GM21825 (cell line): ENCODE measurements around the gene RHBDL3.
"Not testable (repeated sequence)": the region's sequence is repeated elsewhere in the genome, so short reads cannot be mapped to it uniquely, and the experiment has no call there.

Experiments
- ATAC-seq: cut with Tn5 transposase; IDR thresholded peaks from one replicate; pipeline ENCODE4 v1.9.1; 2021; ENCODE audit warnings: mild to moderate bottlenecking, moderate library complexity; ENCODE audit not compliant: unreplicated experiment

The RHBDL3 gene

DNA sequence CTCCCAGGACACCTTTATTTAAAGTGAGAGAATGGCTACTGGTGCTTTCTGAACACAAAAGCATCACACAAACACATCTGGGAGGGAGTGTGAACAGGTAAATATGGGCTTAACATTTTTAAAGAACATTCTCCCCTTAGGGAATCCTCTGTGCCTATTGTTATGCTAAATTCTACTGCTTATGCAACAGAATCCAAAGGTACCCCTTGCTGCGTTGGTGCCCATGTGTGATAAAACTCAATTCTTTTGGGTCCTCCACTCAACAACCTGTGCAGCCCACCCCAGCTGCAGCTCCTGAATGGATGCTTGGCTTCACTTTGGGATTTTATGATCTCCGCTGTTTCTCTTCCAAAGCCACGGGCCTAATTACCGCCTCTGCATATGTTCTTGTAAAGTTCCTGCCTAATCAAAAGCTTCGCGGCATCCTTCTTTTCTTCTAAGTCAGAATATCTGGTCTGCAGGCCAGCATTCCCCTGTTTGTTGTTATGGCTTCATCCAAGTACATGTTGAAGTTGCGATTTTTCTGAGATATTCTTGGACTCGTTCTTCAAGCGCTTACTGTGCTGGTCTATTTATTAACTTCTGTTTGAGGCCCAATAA is 23.9 kb downstream of the RHBDL3 start:
- no peak for ATAC-seq

DNA sequence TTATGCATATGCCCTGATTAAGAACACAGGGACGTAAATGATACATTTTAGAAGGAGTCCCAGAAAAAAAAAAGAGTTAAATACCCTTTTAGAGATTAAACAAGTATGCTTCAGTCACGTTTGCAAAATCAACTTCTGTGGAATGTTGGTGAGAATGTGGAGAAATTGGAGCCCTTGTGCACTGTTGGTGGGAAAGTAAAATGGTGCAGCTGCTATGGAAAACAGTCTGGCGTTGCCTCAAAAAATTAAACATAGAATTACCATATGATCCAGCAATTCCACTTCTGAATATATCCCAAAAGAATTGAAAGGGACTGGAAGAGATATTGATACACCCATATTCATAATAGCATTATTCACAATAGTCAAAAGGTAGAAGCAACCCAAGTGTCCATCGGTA is 26.5 kb downstream of the RHBDL3 start:
- ATAC-seq: no peak

DNA sequence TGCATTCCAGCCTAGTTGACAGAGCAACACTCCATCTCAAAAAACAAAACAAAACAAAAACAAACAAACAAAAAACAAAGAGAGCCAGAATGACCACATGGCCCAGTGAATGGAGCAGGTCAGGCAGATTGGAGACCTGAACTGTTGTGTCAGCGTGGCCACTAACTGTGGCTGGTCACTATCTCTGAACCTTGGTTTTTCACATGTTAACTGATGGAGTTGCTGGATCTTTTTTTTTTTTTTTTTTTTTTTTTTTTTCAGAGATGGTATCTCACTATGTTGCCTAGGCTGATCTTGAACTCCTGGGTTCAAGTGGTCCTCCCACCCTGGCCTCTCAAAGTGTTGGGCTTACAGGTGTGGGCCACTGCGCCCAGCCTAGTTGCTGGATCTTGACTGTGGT is 31.8 kb downstream of the RHBDL3 start:
- ATAC-seq: no peak

DNA sequence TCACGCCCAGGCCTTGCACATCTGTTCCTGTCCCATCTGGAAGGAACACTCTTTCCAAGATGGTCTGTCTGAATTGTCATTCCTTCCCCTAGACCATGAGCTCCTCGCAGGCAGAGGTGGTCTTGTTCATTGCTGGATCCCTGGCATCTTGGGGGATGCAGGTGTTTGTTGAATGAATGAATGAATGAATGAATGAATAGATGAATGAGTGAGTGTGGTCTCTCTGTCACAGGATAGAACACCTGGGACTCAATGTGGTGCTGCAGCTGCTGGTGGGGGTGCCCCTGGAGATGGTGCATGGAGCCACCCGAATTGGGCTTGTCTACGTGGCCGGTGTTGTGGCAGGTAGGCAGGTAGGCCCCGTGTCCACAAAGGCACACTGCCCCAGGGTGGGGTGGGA is 32.2 kb downstream of the RHBDL3 start:
- no peak for ATAC-seq

DNA sequence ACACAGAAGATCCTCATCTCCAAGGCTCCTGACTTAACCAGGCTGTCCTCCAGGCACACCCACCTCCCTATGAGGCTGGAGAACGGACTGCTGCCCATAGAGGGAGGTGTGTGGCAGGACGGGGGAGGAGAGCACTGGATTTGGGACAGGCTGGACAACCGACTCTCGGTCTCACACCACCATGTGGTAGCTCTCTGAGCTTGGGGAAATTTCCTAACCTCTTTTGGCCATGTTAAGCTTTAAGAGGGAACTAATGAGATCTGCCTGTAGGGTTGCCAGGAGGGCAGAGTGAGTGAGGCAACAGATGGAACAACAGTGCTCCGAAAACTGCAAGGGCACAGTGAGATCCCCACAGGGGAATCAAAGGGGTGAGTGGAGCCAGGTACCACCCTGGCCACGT is 32.7 kb downstream of the RHBDL3 start:
- ATAC-seq: no peak

DNA sequence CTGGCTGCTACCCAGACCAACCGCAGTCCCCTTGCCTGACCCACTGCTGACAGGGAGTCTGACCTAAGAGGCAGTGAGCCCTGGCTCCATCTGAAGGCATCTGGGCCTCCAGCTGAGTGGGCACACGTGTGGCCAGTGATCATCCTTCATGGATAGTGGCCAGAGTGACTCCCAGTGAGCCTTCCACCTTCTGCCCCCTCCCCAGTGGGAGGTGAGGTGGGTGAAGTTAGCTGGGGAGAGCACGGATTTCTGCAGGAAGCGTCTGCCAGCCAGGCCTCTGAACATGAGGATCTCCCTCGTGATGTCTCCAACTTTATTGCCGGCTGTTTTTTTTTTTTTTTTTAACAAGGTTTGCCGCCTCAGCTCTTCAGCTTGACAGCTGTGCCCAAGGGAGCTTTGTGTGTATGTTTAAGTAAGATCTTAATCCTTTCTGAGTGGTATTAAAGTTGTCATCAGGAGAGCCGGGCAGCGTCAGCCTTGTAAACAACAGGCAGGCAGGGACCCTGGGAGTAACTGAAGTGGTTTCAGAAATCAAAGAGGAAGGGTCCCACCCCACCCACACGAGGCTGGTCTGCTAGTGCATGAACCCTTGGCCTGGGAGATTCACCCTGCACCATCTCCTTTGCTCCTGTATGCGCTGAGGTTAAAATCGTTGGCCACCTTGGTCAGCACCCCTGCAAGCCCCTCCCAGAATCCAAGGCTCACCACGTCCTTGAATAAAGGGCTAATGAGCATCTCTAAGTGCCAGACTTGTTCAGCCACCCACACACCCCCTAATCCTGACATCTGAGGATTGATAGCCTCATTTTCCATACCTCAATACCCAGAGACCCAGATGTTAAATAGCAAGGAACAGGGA is 33.3 kb downstream of the RHBDL3 start:
- no peak for ATAC-seq

DNA sequence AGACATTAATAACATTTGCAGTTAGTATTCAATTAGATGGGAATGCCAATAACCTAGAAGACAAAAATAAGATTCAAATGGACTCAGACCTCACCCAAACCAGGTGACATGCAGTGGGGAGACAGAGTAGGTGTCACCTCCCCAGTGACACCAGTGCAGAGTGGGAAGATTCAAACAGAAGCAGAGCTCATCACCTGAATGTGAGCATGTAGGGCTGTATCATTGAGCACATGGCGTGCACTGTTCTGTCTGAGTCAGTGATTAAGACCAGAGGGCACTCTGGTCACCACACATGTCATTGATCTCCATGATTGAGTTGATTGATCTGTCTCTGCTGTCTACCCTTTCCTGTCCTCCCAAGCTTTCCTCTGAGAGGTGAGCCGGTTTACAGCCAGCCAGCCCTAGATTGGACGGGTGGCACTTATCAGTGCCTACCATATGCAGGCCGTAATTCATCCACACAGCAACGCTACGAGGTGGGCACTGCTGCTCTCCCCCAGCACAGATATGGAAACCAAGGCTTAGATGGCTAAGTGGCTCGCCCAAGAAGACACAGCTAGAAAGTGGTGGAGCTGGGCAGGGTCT is 34.0 kb downstream of the RHBDL3 start:
- ATAC-seq: no peak

DNA sequence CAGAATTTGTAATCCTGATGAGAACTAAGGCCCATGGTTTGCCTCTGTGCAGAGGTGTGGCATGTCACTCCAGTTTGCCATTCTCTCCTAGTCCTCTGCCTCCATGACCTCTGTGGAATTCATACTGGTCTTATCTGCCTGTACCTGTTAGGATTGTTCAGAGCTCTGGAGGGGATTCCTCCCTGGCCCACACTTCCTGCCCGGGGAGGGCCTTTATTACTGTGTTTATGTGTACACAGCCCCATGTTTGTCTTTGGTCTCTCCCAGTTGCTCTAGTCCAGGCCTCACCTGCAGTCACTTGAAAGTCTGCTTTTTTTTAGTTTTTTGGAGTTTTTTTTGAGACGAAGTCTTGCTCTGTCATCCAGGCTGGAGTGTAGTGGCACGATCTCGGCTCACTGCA is 36.4 kb downstream of the RHBDL3 start:
- no peak for ATAC-seq

DNA sequence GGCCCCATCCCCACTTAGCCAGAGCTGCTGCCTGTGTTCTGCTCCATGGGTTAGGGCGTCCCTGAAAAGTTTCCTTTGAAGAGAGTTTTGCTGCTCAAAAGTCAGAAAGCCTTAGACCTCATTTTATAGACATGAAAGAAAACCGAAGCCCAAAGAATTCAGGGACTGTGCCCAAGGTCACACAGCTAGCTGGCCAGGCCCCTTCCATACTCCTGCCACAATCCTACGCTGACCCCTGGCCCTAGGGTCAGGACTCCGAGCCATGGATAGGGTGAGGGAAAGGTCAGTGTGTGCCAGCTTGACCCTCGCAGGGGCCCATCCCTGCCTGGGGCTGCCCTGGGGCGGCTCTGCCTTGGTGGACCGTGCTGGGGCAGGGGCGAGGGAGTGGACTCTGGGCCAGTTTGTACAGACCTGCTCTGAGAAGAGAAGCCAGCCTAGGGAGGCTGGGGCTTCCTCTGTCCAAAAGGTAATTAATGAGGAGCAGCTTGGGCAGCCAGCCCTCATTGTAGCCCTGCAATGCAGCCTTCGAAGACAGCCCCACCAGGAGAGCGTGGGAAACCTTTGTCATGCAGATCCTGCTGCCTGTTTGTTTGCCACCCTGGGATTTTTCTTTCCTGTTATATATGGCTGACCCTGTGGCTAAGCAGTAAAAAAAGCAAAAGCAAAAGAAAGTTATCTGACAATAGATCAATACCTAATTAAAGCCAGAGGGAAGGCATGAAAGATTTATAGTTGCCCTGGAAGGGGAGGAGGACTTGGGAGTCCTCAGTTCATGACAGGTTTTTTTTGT is 37.4 kb downstream of the RHBDL3 start:
- no peak for ATAC-seq

DNA sequence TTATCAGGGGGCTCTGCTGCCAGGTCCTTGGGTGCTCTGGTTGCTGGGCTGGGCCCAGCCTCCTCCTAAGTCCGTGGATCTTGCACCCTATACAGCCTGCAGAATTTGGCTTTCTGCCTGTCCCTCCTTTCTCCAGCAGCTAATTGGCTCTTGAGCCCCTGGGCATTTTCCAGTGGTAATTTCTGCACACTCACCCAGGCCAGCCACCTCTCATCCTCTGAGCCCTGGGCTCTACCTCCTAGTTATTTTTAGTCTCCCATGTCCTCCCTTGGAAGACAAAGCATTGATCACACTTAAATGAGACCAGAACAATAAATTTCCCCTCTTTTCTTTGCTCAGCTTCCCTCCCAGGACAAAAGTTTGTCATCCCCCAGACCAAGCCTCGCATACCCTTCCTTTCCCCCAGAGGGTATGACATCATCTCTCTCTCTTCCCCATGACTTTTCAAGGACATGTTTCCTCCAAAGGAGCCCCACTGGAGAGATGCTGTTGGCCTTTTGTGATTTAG is 38.2 kb downstream of the RHBDL3 start:
- no peak for ATAC-seq

DNA sequence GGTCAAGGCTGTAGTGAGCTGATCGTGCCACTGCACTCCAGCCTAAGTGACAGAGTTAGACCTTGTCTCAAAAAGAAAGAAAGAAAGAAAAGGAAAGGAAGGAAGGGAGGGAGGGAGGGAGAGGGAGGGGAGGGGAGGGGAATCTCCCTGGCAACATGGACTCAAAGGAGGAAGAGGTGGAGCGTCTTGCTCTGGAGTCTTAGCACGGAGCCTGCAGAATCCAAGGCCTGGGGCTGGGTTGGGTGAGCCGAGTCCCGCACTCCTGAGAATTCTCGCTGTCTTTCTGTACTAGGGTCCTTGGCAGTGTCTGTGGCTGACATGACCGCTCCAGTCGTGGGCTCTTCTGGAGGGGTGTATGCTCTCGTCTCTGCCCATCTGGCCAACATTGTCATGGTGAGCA is 39.4 kb downstream of the RHBDL3 start:
- no peak for ATAC-seq

DNA sequence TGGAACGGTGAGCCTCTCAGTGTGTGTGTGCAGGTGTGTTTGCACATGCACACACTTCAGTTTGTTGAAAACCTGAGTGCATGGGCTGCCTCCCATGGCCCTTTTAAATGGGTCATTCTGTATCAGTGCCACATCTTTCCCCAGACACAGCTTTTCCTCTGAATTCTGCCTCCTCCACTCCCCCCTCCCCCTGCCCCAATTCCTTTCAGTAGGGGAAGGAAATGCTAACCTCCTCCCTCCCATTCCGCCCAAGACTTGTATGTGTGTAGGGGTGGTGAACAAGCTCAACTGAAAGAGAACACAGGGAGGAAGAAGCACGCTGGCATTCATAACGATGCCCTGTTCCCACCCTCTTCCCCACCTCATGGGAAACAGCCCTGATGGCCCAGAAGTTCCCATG is 42.0 kb downstream of the RHBDL3 start:
- ATAC-seq: no peak

DNA sequence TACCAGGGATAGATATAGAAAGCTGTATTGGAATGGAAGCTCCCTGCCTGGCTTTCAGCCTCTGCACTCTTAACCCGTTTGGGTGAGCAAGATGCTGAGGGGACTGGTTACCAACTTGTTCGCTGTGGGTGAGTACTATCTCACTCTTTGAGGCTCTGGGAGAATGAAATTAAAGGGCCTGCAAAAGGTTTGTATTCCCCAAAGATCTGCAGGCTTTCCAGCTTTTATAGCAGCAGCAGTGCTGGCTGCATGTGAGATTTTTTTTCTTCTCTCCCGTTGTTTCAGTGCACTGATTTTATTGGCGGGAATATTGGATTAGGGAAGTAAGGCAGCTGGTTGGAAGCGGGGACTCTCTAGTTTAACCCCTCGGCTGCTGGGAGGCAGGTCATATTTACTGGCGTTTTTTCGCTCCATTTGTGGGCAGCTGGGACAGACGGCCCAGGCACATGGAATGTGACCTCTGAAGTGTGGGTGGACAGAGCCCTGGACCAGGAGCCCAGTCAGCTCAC is 45.5 kb downstream of the RHBDL3 start:
- no peak for ATAC-seq

DNA sequence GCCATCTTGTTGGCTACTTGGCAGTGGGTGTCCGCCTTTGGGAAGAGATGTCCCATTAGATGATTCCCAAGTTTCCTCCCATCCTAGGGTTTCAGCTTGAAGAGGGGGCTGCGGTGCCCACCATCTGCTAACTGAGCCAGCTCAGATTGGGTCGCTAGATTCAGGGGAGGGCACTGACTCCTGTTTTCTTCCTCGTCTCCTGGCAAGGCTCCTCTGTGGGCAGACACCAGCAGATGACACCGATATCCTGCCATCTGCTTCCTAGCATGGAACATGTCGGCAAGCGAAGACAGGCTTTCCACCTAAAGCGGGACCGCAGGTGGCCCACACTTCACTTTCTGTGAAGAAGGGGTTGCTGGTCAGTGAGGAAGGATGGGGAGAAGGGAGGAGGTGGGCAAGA is 49.0 kb downstream of the RHBDL3 start:
- no peak for ATAC-seq

DNA sequence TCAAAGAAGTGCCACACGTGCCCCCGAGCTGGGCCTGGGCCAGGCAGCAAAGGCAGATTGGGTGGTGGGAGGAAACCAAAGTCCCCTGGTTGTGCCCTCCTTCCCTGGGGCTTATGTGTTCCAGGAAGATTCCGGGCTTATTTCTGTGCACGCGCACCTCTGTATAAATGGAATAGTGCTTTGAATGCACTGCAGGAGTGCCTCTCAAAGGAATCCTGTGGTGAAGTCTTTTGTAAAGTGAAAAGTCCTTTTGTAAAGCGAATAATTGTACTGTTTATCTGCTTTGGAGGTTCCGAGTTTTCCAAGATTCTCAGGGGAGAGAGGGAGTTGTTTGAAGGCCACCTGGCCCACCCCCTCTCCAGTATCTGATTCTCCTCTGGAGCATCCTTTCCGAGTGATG is 49.5 kb downstream of the RHBDL3 start:
- ATAC-seq: no peak

DNA sequence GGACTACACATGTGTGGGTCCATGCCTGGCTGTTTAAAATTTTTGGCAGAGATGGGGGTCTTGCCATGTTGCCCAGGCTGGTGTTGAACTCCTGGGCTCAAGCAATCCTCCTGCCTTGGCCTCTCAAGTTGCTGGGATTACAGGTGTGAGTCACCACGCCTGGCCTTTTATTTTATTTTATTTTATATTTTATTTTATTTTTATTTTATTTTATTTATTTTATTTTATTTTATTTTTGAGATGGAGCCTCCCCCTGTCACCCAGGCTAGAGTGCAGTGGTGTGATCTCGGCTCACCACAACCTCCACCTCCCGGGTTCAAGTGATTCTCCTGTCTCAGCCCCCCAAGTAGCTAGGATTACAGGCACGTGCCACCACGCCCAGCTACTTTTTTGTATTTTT is 51.0 kb downstream of the RHBDL3 start:
- not testable (repeated sequence) for ATAC-seq

DNA sequence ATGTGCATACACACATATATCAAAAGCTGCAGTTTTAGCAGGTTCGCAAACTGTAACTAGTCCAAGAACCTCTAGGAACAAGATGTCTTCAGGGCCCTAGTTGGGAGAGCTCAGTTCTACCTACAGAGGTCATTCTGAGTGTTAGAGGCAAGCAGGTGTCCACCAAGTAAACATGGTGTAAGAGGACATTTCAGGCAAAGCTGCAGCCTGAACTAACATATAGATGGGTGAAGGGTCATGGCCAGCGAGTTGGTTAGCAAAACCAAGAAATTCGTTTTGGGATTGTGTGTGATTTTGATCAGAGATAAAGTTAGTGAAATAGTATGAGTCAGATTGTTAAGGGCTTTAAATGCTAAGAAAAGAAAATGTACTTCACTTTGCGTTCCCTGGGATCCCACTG is 51.7 kb downstream of the RHBDL3 start:
- ATAC-seq: no peak

DNA sequence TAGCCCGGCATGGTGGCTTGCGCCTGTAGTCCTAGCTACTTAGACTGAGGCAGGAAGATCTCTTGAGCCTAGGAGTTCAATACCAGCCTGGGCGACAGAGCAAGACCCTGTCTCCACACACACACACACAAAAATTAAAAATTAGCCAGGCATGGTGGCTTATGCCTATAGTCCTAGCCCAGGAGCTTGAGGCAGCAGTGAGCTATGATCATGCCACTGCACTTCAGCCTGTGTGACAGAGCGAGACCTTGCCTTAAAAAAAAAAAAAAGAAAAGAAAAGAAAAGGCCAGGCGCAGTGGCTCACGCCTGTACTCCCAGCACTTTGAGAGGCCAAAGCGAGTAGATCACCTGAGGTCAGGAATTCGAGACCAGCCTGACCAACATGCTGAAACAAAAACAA is 52.4 kb downstream of the RHBDL3 start:
- ATAC-seq: no peak

DNA sequence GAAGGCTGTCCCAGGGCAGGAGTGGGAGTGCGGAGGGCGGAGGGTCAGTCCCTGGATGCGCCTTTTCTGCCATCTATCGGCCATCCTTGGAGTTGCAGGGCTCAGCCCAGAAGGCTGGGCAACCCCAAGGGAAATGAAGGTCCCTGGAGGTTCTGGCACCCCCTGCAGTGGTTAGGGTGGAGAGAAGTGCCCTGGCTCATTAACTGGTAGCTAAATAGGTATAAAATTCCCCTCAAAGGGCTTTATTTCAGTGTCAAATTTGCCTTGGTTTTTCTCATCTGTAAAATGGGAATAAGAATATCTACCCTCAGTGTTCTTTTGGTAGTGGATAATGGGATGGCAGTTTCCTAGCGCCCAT is 53.9 kb downstream of the RHBDL3 start:
- ATAC-seq: peak; percentile 55

DNA sequence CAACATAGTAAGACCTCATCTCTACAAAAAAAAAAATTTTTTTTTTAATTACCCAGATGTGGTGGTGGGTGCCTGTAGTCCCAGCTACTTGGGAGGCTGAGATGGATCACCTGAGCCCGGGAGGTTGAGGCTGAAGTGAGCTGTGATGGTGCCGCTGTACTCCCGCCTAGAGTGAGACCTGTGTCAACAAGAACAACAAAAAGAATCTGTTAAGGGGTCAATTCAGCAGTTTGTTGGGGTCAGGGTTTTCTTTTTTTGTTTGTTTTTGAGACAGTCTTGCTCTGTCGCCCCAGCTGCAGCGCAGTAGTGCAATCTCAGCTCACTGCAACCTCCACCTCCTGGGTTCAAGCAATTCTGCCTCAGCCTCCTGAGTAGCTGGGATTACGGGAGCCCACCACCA is 54.4 kb downstream of the RHBDL3 start:
- not testable (repeated sequence) for ATAC-seq

DNA sequence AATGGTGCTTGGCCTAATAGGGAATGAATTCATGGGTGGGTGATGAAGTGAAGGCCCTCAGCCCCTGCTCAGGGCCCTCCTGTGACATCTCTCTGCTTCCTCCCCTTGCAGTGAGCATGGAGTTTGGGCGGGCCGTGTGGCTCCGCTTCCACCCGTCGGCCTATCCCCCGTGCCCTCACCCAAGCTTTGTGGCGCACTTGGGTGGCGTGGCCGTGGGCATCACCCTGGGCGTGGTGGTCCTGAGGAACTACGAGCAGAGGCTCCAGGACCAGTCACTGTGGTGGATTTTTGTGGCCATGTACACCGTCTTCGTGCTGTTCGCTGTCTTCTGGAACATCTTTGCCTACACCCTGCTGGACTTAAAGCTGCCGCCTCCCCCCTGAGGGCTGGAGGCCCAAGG is 55.2 kb downstream of the RHBDL3 start:
- ATAC-seq: no peak
